GM21515 (cell line): ENCODE measurements around the gene NEK10.
"Not testable (repeated sequence)": the region's sequence is repeated elsewhere in the genome, so short reads cannot be mapped to it uniquely, and the experiment has no call there.

Source experiments
- ATAC-seq: cut with Tn5 transposase; IDR thresholded peaks from one replicate; pipeline ENCODE4 v1.9.1; 2021; ENCODE audit not compliant: unreplicated experiment

Gene NEK10, protein sequence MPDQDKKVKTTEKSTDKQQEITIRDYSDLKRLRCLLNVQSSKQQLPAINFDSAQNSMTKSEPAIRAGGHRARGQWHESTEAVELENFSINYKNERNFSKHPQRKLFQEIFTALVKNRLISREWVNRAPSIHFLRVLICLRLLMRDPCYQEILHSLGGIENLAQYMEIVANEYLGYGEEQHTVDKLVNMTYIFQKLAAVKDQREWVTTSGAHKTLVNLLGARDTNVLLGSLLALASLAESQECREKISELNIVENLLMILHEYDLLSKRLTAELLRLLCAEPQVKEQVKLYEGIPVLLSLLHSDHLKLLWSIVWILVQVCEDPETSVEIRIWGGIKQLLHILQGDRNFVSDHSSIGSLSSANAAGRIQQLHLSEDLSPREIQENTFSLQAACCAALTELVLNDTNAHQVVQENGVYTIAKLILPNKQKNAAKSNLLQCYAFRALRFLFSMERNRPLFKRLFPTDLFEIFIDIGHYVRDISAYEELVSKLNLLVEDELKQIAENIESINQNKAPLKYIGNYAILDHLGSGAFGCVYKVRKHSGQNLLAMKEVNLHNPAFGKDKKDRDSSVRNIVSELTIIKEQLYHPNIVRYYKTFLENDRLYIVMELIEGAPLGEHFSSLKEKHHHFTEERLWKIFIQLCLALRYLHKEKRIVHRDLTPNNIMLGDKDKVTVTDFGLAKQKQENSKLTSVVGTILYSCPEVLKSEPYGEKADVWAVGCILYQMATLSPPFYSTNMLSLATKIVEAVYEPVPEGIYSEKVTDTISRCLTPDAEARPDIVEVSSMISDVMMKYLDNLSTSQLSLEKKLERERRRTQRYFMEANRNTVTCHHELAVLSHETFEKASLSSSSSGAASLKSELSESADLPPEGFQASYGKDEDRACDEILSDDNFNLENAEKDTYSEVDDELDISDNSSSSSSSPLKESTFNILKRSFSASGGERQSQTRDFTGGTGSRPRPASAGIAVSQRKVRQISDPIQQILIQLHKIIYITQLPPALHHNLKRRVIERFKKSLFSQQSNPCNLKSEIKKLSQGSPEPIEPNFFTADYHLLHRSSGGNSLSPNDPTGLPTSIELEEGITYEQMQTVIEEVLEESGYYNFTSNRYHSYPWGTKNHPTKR

DNA sequence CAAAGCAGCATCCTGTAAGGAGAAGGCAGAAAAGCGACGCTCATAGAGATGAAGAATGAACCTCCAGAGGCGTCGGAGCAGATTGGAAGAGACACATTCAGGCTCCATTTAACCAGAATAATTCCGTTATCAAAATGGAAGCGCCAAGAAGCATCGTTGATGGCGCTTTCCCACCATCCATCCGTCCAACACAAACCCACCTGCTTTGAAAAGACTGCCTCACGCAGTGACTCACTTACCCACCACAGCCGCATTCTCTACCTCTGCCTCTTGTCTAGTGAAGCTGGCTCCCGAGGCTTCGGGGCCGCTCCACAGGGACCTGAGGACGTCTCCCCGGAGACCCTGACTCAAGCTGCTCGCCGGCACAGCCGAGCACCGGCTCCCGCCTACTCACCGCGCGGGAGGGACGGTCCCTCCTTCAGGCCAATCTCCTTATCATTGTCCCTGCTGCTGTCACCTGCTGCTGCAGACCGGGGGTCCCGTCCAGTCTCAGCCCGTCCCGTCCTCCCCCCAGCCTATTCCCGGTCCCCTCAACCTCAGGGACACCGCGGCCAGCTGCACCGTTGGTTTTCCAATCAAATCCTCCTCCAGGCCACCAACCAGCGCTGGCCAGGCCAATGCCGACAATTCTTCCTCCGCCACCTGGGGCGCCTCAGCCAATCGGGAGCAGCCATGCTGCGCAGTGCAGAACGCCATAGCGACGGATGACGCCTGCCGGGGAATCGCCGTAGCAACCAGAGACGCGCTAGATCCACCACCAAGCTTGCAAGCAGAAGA, at the start of gene NEK10:
NEK10 (minus strand) TSS at position 553 of the 777 bp plus-strand sequence. CDS start 16,501 bp downstream, outside the sequence.
- ATAC-seq: peak; percentile 100

DNA sequence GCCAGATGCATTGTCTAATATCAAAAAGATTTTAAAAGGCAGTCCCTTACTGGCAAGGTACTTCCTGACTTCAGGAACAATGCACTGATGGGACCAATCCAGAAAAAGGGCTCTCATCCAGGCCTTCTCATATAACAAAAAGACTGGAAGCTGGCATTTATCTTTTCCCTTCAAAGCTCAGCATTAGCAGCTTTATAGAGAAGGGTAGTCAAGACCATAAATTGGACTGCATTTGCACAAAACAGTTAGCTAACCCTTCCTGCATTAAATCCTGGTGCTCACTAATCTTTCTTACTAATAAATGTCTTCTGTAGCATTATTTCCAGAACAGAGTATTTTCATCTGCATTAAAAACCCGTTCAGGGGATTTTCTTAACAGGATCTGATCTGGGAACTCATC, 46.0 kb upstream of the NEK10 start:
- no peak for ATAC-seq

DNA sequence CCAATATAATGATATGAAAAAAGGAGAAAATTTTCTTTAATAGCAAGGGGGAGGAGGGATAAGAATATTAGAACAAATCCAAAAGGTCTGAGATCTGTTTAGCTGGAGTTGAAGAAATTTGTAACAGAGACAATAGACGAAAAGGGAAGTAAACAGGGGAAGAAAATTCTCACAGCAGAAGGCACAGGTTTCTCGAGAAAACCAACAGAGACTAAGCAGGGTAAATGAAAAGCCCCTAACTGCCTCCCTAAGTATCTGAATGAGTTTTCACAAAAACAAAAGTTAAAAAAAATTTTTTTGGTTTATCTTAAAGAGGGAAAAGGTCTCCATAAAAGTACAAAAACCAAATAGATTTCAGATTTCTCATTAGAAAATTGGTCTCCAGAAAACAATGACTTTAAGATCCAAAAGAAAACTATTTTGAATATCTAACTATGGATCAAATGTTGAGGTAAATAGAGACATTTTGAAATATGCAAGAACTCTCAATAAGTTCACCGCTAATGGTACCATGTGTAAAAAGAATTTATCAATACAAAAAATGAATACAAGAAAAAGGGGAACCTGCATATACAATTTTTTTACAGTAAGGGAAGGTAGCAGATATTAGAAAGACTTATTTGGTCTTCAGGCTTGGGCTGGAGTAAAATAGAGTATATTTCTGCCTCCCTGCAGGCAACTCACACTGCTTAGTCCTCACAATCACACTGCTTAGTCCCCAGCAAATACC, 23.9 kb upstream of the NEK10 start:
- ATAC-seq: peak; percentile 83

DNA sequence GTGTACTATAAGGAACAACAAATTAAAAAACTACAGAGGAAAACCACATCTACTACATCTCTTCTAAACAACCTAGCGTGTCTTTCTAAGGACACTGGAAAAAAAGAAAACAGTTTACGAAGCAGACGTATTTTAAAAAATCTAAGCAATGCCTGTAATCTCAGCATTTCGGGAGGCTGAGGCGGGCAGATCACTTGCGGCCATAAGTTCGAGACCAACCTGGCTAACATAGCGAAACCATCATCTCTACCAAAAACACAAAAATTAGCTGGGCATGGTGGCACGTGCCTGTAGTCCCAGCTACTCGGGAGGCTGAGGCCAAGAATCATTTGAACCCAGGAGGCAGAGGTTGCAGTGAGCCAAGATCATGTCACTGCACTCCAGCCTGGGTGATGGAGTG, 23.2 kb upstream of the NEK10 start:
- not testable (repeated sequence) for ATAC-seq

DNA sequence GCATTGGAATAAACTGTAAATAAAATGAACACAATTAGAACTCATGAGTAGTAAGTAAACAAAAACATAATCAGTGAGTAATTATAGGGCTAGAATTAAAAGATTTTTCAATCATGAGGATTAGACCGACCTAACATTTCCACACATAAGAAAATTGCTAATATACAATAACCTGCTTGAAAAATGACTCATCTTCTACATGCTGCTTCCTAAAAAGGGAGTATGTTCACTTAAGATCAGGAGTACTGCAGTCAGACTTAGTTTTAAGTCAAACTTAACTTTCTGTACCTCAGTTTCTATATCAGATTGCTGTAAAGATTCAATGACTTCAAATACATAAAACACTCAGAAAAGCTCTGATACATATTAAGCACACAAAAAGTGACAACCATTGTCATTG, 22.6 kb upstream of the NEK10 start:
- no peak for ATAC-seq

DNA sequence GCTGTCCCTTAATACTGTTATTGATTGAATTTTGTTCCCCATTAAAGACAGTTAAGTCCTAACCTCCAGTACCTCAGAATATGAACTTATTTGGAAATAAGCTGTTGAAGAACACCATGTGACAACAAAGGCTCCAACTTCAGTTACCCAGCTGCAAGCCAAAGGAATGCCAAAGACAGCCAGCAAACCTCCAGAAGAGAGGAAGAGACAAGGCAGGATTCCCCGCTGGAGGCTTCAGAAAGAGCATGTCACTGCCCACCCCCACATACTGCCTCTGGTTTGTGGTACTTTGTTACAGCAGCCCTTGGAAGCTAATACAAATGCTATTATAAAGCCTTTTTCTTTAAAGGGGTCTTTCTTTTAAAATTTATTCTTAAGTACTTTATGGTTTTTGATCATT, 18.4 kb upstream of the NEK10 start:
- ATAC-seq: no peak

DNA sequence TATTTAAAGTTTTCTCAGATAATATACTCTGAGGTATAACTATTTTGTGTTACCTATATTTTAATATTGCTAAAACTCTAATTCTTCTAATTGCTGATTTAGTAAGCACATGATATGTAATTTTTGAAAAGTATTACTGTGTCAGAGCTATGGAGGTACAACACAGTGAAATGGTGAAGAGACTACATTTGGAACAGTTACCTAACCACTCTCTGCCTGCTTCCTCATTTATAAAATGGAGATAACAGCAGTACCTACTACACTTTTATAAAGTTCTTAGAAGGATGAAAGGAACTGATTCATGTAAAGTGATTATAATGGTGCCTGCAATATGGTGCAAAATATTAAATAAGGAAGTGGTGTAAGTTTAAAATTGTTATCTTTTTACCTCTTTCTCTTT, 16.3 kb upstream of the NEK10 start:
- ATAC-seq: peak; percentile 59

DNA sequence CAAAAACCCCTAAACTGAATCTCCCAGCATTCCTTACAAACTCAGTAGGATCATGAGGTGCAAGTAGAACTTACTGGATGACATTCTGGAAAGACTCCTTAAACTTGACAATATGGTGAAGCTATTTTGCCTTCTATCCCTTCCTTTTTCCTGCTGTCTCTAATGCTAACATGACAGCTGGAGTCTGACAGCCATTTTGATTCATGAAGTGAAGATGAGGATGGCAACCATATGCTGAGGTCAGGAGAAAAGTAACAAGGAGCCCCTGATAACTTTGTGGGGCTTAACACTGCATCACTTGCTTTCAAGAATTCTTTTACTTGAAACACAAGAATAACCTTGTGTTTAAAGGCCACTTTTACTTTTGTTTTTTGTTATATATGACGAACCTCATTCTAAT, 15.0 kb upstream of the NEK10 start:
- ATAC-seq: no peak

DNA sequence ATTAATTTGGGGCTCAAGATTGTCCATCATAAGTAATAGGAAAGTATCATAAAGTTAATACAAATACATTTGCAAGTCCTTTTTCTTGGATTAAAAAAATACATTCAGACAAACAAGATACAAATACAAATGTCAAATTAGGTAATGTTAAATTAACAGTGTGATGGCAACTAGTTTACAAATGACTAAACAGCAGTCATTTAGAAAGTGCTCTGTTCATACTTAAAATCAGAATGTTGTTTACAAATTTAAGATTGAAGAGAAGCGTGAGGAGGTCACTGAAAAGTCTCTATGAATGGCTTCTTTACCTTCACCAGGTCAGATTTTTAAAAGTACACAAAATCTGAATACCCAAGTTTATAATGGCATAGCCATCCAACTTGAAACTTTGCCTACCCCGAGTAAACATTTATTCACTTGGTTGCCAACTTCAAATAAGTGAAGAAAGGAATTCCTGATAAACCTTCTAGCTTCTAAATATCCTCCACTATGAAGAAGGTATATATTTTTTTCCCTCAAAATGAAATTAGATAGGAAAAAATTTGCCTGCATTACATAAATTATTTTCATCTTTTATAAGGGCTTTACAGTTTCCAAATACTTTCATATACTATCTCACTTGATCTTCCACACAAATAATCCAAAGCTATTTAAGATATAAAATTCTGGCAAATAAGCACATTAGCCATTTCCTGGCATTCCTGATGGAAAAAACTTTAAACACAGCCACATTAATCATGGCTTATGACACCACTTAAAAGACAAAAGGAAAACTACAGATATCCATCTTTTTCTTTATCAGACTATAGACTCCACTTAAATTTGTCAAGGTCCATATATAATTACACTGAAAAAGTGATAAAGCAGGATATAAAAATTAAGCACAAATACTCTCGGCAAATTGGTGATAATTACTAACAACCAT, 11.5 kb upstream of the NEK10 start:
- ATAC-seq: no peak

DNA sequence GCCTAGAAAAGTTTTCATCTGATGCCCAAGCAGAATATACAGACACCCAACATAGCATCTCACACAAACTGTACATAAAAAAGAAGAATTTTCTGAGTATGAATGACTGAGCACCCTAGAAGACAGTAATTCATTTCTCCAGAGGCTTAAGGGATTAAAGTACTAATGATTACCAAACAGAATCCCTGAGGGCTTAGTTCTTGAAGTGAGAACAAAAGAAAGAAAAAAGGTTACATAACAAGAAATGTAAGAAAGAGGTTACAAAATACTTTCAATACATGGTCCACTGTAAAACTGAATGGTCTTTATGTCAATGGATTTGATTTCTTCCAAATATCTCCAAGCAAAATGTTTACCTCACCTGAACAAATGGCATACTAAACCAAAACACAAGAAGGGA, 9.1 kb upstream of the NEK10 start:
- no peak for ATAC-seq

DNA sequence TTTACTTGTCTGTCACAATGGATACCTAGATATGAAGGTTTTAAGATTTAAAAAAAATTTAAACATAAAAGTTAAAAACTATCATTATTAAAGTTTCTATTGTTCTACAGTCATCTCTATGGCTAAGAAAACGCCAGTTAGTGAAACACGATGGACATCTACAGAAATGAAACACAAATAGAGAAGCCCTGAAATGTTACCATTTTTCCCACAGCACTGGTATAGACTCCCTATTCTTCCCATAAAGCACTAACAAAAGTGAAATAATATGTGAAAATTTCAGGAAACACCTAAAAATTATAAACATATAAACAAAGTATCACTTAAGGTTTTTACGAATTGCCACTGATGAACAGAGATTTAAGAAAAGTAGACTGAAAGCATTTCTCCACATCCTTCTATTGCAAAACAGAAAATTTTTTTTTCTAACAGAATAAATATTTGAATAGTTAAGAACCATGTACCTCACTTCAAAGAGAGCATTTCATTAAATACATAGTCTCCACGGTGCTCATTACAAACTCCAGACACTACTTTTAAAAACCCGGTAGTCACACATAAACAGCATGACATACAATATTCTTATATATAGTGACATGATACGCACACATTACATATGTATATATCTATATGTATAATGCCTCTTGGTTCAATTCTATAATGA, 7.1 kb upstream of the NEK10 start:
- ATAC-seq: no peak

DNA sequence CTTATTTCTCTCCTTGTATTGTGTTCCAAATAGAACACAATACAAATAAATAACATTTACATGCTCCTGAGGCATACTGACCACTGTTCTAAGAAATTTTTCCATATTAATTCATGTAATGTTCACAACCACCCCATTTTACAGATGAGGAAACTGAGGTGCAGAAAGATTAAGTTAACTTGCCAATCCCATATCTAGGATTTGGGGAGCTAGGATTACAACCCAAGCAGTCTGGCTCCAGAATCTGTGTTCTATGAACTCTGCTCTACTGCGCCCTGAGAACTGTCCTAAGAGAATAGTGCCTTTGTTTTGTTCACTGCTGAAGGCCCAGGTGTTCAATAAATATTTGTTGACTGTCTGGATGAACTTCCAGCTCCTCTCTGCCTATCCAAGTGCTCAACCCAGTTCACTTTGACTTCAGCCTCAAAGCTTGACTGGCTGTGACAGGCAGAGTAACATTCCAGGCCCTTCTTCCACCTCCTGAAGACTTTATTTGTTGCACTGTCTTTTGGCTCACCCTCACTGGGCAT, 3.1 kb downstream of the NEK10 start:
- no peak for ATAC-seq

DNA sequence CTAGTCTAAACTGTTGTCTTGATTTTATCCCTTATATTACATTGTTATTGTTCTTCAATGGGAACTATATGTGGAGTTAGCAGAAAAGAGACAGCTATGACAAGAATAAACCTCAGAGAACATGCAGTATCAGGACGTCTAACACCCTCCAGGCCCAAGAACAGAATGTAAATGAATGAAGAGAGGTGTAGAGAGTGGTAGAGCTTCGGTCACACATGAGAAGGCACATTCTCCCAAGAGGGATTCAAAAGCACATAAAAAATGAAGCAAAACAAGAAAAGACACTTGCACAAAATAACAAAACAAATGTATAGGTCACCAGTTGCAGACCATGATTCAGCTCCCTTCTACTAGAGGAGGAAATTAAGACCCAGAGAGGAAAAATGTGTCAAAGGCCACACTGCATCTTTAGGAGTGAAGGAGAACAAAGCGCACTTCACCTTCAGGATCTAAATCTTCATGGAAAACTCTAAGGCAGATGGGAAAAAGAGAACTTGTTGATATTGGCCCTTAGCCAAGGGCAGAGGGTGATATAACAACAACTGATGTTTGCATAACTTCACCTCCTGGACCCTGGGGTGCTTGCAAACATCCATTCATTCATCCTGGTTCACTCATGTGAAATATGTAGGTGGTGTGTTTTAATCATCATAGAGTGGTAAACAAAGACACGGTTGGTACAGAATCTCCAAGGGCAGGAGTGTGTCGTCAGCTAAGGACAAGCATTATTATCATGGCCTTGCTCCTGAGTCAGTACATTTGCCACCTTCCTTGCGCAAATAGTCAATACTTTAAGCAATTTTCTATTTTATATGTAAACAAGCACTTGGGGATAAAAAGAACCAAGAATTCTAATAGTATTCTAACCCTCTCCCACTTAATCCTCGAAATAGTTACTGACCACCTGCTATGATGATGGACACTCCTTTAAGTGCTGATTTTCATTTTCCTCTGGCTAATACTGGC, 8.8 kb downstream of the NEK10 start:
- ATAC-seq: no peak

DNA sequence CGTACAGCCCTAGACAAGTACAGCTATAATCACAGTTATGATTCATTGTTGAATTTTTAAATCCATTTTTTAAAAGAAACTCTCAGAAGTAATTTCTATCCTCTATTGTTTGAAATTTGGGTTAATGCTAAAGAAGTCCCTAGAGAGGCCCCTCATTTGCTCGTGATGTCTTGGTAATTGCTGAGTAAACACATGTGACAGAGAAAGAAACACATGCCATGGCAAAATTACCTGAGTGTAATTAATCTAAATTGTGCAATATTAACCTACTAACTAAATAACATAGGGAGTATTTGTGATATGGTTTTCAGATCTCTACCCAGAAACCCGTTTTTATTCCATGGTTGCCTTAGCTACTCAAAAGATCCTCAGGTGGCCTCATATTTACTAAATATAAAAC, 10.8 kb downstream of the NEK10 start:
- ATAC-seq: no peak

DNA sequence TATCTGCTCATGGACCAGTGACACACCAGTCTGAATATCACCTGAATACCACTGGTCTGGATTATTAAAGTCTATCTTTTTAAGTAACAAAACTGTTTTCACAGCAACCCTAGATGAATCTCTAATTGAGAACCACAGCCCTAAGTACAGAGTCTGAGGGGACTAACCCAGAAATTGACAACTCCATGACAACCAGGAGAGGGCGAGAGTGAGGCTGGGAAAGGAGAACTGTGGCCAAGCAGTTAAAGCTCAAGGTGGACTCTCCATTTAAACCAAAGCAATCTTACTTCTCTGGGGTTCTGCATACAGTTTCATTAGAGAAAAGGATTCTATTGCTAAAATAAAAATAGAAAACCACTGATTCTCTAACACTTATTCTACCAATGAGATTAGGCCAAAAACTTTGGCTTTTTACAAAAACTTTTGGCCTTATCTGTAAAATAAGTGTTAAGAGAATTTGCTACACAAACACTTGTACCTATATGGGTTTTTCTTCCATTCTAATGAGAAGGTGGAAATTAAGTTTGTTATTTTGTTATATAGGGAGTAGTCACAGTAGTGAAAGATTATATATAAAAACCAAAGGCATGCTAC, 11.4 kb downstream of the NEK10 start:
- peak; percentile 90 for ATAC-seq

DNA sequence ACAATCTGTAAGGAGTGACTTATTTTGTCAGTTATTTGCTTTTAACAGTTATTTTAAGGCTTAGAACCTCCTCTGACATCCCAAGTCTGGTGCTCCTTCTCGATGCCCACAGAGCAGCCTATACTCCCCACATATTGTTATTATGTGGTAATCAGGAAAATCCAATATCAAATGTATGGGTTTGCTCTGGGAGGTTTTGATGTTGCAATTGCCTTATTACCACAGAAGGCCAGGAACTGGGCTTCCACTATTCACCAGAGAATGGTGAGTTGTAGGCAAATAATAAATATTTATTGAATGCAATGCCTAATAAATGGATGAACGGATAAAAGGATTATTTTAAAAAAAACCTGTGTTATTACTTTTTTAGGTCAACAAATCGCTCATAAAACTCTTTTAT, 12.2 kb downstream of the NEK10 start:
- ATAC-seq: no peak
